PC-9 (cell line): ENCODE data around the gene ZNF787.

Experiments used
- CTCF ChIP-seq: fragments of 200-600 bp; sonication (generic); conservative IDR thresholded peaks from 2 replicates; pipeline ENCODE4 v1.6.1; 2017; ENCODE audit warnings: mixed run types, antibody characterized with exemption, mild to moderate bottlenecking, moderate library complexity
- EZH2 ChIP-seq: fragments of 200-600 bp; sonication (generic); IDR thresholded peaks from 2 replicates; pipeline ENCODE4 v1.8.0; 2017; ENCODE audit warnings: antibody characterized with exemption, low read depth

GRCh38 chr19:56053596-56053995 lies 67.5 kb downstream of the ZNF787 start:
- TF ChIP-seq CTCF (no peak), EZH2 (no peak)
